HL-60 (cell line): ENCODE data around the gene LRMDA.

Experiments used
- CTCF ChIP-seq: IDR thresholded peaks from one replicate; pipeline ENCODE4 v1.5.1; 2011; ENCODE audit warnings: low read length, control low read depth, inconsistent platforms; ENCODE audit not compliant: insufficient read depth
- GABPA ChIP-seq: IDR thresholded peaks from 2 replicates; pipeline ENCODE4 v1.6.1; 2012; ENCODE audit warnings: low read depth
- REST ChIP-seq: IDR thresholded peaks from 2 replicates; pipeline ENCODE4 v1.6.1; 2012; ENCODE audit warnings: low read depth; ENCODE audit not compliant: insufficient replicate concordance

DNA sequence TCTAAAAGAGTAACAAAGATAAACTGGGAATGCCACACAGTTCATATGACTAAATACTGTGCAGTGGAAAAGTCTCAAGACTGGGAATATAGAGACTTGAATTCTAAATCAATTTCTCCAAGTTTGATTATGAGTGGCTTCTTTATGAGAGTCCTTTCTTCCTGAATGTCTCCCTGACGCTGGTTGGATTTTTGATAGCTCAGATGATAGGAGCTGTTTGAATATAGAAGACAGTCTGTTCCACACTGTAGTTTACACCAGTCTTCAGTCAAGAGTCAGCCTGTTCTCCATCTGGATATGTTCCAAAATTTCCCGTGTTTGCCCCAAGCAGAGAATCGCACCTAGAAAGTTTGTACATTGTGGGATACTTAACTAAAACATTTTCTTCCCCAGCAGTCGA, 173.7 kb downstream of the LRMDA start:
- TF ChIP-seq CTCF (no peak), REST (no peak), GABPA (no peak)
